ENCODE data around the gene ONECUT3. TPM values are rescaled to one million over a fixed set of nuclear protein-coding genes. Genes with fewer than 3 reads are reported as not detected.
"Not testable (repeated sequence)": the region's sequence is repeated elsewhere in the genome, so short reads cannot be mapped to it uniquely, and the experiment has no call there.

The ONECUT3 gene
- total RNA-seq (not detected), polyA plus RNA-seq (not detected), total RNA-seq (not detected)

GRCh38 chr19:1752757-1753728, at the start of gene ONECUT3:
TSS of gene ONECUT3 (plus strand) at chr19:1753506. CDS start at chr19:1753663, 157 bp downstream.
- ChIA-PET POLR2A (interaction anchor here (0.6 kb wide), 2 partner anchors 298 to 857 kb away, joined by 3 to 4 read pairs; no protein-coding TSS in a partner anchor), CTCF (no interaction called here)
- no peaks in the 10 kb centered on the region for H3K9me3 ChIP-seq (ENCODE audit: control insufficient read depth in 2 of 3, low read length in 3 of 3)
- no peak within 1 kb of the TSS for H3K4me3 ChIP-seq (ENCODE audit: low read length)
- H3K27ac ChIP-seq (ENCODE audit: low read depth, low read length) = no peak within 1 kb of the TSS
- H3K36me3 ChIP-seq (ENCODE audit: control insufficient read depth in 2 of 3, insufficient read depth in 3 of 3, low read length in 3 of 3) = no peaks in the 10 kb centered on the region
- DNase-seq (no peak), ATAC-seq (no peak)
- peak within 1 kb of the TSS in 4 of 10 donors; percentile 27 to 67 (median 30) for H3K4me3 Mint-ChIP-seq
- H3K4me1 Mint-ChIP-seq = peaks cover 6 to 24% (median 15%) of the 10 kb centered on the region in 7 donors
- H3K27ac Mint-ChIP-seq = peak within 1 kb of the TSS in 1 of 9 donors; percentile 82
- peaks cover 0 to 2% (median 0%) of the 10 kb centered on the region in 11 donors for H3K9me3 Mint-ChIP-seq
- peaks cover 12 to 24% of the 10 kb centered on the region in 2 donors for H3K4me1 ChIP-seq (ENCODE audit: control insufficient read depth in 2 of 2, insufficient read depth in 2 of 2, low read length in 2 of 2)
- H3K27me3 ChIP-seq (ENCODE audit: control insufficient read depth in 2 of 2, insufficient read depth in 2 of 2, low read length in 2 of 2) = peaks cover 20 to 40% of the 10 kb centered on the region in 2 donors
- intact Hi-C loops (cut with micrococcal nuclease) = no loop called here
- H3K36me3 Mint-ChIP-seq = peaks cover 0 to 3% (median 0%) of the 10 kb centered on the region in 5 donors
- peaks cover 33 to 62% (median 39%) of the 10 kb centered on the region in 5 donors for H3K27me3 Mint-ChIP-seq

GRCh38 chr19:1704339-1704738, 49.0 kb upstream of the ONECUT3 start:
- peak overlapping the region in 1 of 9 donors; percentile 0 for H3K27ac Mint-ChIP-seq

GRCh38 chr19:1705367-1705766, 47.9 kb upstream of the ONECUT3 start:
- Histone ChIP-seq H3K27ac (ENCODE audit: low read depth, low read length) (no peak overlapping the region), H3K4me3 (ENCODE audit: low read length) (no peak overlapping the region), H3K36me3 (ENCODE audit: control insufficient read depth in 2 of 3, insufficient read depth in 3 of 3, low read length in 3 of 3) (no peaks in the 10 kb centered on the region), H3K27me3 (ENCODE audit: control insufficient read depth in 2 of 2, insufficient read depth in 2 of 2, low read length in 2 of 2) (peaks cover 0 to 5% of the 10 kb centered on the region in 2 donors), H3K4me1 (ENCODE audit: control insufficient read depth in 2 of 2, insufficient read depth in 2 of 2, low read length in 2 of 2) (peaks cover 5 to 6% of the 10 kb centered on the region in 2 donors), H3K9me3 (ENCODE audit: control insufficient read depth in 2 of 3, low read length in 3 of 3) (peaks cover 0 to 3% (median 0%) of the 10 kb centered on the region in 3 experiments)
- H3K27me3 Mint-ChIP-seq = peaks cover 19 to 56% (median 38%) of the 10 kb centered on the region in 5 donors
- CTCF ChIA-PET = no interaction called here
- peaks cover 0 to 12% (median 3%) of the 10 kb centered on the region in 5 donors for H3K36me3 Mint-ChIP-seq
- no peak for ATAC-seq
- H3K27ac Mint-ChIP-seq = no peak overlapping the region
- no peak overlapping the region for H3K4me3 Mint-ChIP-seq
- POLR2A ChIA-PET = no interaction called here
- H3K4me1 Mint-ChIP-seq = peaks cover 4 to 16% (median 8%) of the 10 kb centered on the region in 7 donors
- no peak for DNase-seq
- H3K9me3 Mint-ChIP-seq = peaks cover 0 to 16% (median 6%) of the 10 kb centered on the region in 11 donors
- intact Hi-C loops (cut with micrococcal nuclease) = no loop called here

More at GRCh38 chr19:1704339-1704738, 49.0 kb upstream of the ONECUT3 start:
- POLR2A ChIA-PET = no interaction called here
- DNase-seq (no peak), ATAC-seq (no peak)
- H3K27me3 ChIP-seq (ENCODE audit: control insufficient read depth in 2 of 2, insufficient read depth in 2 of 2, low read length in 2 of 2) = peaks cover 0 to 10% of the 10 kb centered on the region in 2 donors
- no peak overlapping the region for H3K4me3 Mint-ChIP-seq
- peaks cover 19 to 53% (median 35%) of the 10 kb centered on the region in 5 donors for H3K27me3 Mint-ChIP-seq
- CTCF ChIA-PET = no interaction called here
- intact Hi-C loops (cut with micrococcal nuclease) = no loop called here
- no peaks in the 10 kb centered on the region for H3K36me3 ChIP-seq (ENCODE audit: control insufficient read depth in 2 of 3, insufficient read depth in 3 of 3, low read length in 3 of 3)
- peaks cover 0 to 12% (median 3%) of the 10 kb centered on the region in 5 donors for H3K36me3 Mint-ChIP-seq
- H3K9me3 Mint-ChIP-seq = peaks cover 0 to 16% (median 6%) of the 10 kb centered on the region in 11 donors
- H3K4me3 ChIP-seq (ENCODE audit: low read length) = no peak overlapping the region
- peaks cover 0 to 3% (median 0%) of the 10 kb centered on the region in 3 experiments for H3K9me3 ChIP-seq (ENCODE audit: control insufficient read depth in 2 of 3, low read length in 3 of 3)
- H3K4me1 Mint-ChIP-seq = peaks cover 4 to 16% (median 8%) of the 10 kb centered on the region in 7 donors
- H3K4me1 ChIP-seq (ENCODE audit: control insufficient read depth in 2 of 2, insufficient read depth in 2 of 2, low read length in 2 of 2) = peaks cover 5 to 6% of the 10 kb centered on the region in 2 donors
- no peak overlapping the region for H3K27ac ChIP-seq (ENCODE audit: low read depth, low read length)

- H3K4me3 Mint-ChIP-seq; ATAC-seq; H3K4me1 ChIP-seq (ENCODE audit: control insufficient read depth in 2 of 2, insufficient read depth in 2 of 2, low read length in 2 of 2); H3K27me3 ChIP-seq (ENCODE audit: control insufficient read depth in 2 of 2, insufficient read depth in 2 of 2, low read length in 2 of 2); POLR2A ChIA-PET; H3K27ac Mint-ChIP-seq; intact Hi-C loops (cut with micrococcal nuclease); H3K36me3 ChIP-seq (ENCODE audit: control insufficient read depth in 2 of 3, insufficient read depth in 3 of 3, low read length in 3 of 3); H3K9me3 ChIP-seq (ENCODE audit: control insufficient read depth in 2 of 3, low read length in 3 of 3); H3K4me3 ChIP-seq (ENCODE audit: low read length); H3K27ac ChIP-seq (ENCODE audit: low read depth, low read length); DNase-seq; H3K36me3 Mint-ChIP-seq; H3K4me1 Mint-ChIP-seq; CTCF ChIA-PET: not testable (repeated sequence)
- peaks cover 8 to 46% (median 26%) of the 10 kb centered on the region in 5 donors for H3K27me3 Mint-ChIP-seq
- peaks cover 0 to 16% (median 6%) of the 10 kb centered on the region in 11 donors for H3K9me3 Mint-ChIP-seq
These were observed 46.7 kb upstream of the ONECUT3 start for GRCh38 chr19:1706646-1707045.

GRCh38 chr19:1707240-1707639, 46.1 kb upstream of the ONECUT3 start:
- no peak overlapping the region for H3K4me3 ChIP-seq (ENCODE audit: low read length)
- H3K4me1 Mint-ChIP-seq = peaks cover 0 to 5% (median 0%) of the 10 kb centered on the region in 7 donors
- peaks cover 5 to 44% (median 22%) of the 10 kb centered on the region in 5 donors for H3K27me3 Mint-ChIP-seq
- intact Hi-C loops (cut with micrococcal nuclease) = no loop called here
- no peaks in the 10 kb centered on the region for H3K4me1 ChIP-seq (ENCODE audit: control insufficient read depth in 2 of 2, insufficient read depth in 2 of 2, low read length in 2 of 2)
- no peak overlapping the region for H3K27ac ChIP-seq (ENCODE audit: low read depth, low read length)
- ATAC-seq (no peak), DNase-seq (no peak)
- ChIA-PET CTCF (no interaction called here), POLR2A (no interaction called here)
- H3K27ac Mint-ChIP-seq = no peak overlapping the region
- H3K27me3 ChIP-seq (ENCODE audit: control insufficient read depth in 2 of 2, insufficient read depth in 2 of 2, low read length in 2 of 2) = no peaks in the 10 kb centered on the region
- H3K9me3 Mint-ChIP-seq = peaks cover 0 to 16% (median 6%) of the 10 kb centered on the region in 11 donors
- H3K9me3 ChIP-seq (ENCODE audit: control insufficient read depth in 2 of 3, low read length in 3 of 3) = peaks cover 0 to 3% (median 0%) of the 10 kb centered on the region in 3 experiments
- peaks cover 0 to 5% (median 3%) of the 10 kb centered on the region in 5 donors for H3K36me3 Mint-ChIP-seq
- no peak overlapping the region for H3K4me3 Mint-ChIP-seq
- no peaks in the 10 kb centered on the region for H3K36me3 ChIP-seq (ENCODE audit: control insufficient read depth in 2 of 3, insufficient read depth in 3 of 3, low read length in 3 of 3)

- no peaks in the 10 kb centered on the region for H3K9me3 ChIP-seq (ENCODE audit: control insufficient read depth in 2 of 3, low read length in 3 of 3)
- no peaks in the 10 kb centered on the region for H3K36me3 ChIP-seq (ENCODE audit: control insufficient read depth in 2 of 3, insufficient read depth in 3 of 3, low read length in 3 of 3)
- no peak for DNase-seq
- Mint-ChIP-seq H3K9me3 (peaks cover 0 to 13% (median 3%) of the 10 kb centered on the region in 11 donors), H3K27ac (no peak overlapping the region), H3K27me3 (peaks cover 22 to 41% (median 28%) of the 10 kb centered on the region in 5 donors), H3K4me3 (no peak overlapping the region), H3K4me1 (peaks cover 0 to 8% (median 3%) of the 10 kb centered on the region in 7 donors), H3K36me3 (peaks cover 0 to 7% (median 0%) of the 10 kb centered on the region in 5 donors)
- H3K27me3 ChIP-seq (ENCODE audit: control insufficient read depth in 2 of 2, insufficient read depth in 2 of 2, low read length in 2 of 2) = no peaks in the 10 kb centered on the region
- intact Hi-C loops (cut with micrococcal nuclease) = no loop called here
- no peak overlapping the region for H3K4me3 ChIP-seq (ENCODE audit: low read length)
- no peak overlapping the region for H3K27ac ChIP-seq (ENCODE audit: low read depth, low read length)
- POLR2A ChIA-PET = interaction anchor here (0.6 kb wide), 1 partner anchor 1311 kb away, joined by 3 read pairs; no protein-coding TSS in a partner anchor
- CTCF ChIA-PET = no interaction called here
- ATAC-seq = no peak
- H3K4me1 ChIP-seq (ENCODE audit: control insufficient read depth in 2 of 2, insufficient read depth in 2 of 2, low read length in 2 of 2) = no peaks in the 10 kb centered on the region
These were observed 40.1 kb upstream of the ONECUT3 start for GRCh38 chr19:1713170-1713569.
